Anterior cingulate cortex (tissue), 58 donors: ENCODE measurements around the gene MED13L.
"Not testable (repeated sequence)": the region's sequence is repeated elsewhere in the genome, so short reads cannot be mapped to it uniquely, and the experiment has no call there.

Experiments
- DNase-seq, 58 donors: peaks; one replicate each; lab custom pipeline; 2025; lab: John Stamatoyannopoulos, UW

MED13L gene

DNA sequence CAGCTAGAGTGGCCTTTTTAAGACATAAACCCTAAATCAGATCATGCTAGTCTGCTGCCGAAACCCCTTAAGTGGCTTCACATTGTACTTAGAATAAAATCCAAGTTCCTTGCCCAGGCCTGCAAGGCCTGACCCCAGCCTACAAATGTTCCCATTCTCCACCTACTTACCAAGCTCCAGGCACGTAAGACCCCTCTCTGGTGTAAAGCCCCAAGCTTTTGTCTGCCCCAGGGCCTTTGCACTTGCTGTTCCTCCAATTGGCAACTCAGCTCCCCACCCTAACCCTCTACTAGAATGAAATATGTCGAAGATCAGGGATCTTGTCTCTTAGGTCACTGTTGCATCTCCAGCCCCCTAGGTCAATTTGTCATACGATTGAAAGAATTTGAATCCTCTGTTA lies 27.1 kb upstream of the MED13L start:
- no peak for DNase-seq

DNA sequence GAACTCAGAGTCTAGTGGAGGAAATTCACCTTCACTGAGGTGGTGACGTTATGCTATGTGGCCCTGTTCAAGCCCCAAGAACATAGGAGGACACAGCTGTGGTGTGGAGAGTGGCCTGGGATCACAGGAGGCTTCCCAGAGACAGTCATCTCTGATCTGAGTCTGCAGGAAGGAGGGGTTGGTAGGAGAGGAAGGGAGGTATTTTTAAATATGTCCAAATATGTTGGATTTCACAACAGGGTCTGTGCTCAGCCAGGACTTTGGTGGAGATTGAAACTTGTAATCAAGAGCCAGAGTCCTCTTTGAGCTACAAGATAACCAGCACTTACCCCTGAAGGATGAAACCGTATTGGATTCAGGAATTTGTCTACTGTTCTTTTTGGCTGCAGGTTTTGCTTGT lies 26.4 kb upstream of the MED13L start:
- no peak for DNase-seq

- no peak for DNase-seq
These were observed 25.6 kb upstream of the MED13L start for GRCh38 chr12:116303066-116303465.

- DNase-seq = peak in 1 of 58 donors; percentile 1
These were observed 24.9 kb upstream of the MED13L start for GRCh38 chr12:116302166-116303058.

DNA sequence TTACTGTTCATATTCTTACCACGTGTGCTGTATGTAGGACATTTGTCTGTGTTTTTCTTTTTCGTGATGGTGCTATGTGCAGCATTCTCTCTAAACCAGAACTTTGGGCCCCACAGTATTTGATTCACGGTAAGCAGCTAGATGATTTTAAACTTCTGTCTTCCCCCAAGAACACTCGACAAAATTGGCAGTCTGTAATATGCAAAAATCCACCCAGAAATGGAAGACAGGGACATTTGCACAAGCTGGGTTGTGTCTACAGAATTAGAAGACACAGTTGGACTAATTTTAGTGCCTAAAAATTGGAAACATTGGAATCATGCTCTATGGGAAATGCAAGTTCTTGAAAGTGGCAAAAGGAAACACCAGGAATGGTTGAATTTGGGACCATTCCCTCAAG lies 24.1 kb upstream of the MED13L start:
- peak in 1 of 58 donors; percentile 28 for DNase-seq

- DNase-seq = no peak
These were observed 22.3 kb upstream of the MED13L start for GRCh38 chr12:116299665-116300328.

GRCh38 chr12:116299064-116299463 lies 21.6 kb upstream of the MED13L start:
- no peak for DNase-seq

DNA sequence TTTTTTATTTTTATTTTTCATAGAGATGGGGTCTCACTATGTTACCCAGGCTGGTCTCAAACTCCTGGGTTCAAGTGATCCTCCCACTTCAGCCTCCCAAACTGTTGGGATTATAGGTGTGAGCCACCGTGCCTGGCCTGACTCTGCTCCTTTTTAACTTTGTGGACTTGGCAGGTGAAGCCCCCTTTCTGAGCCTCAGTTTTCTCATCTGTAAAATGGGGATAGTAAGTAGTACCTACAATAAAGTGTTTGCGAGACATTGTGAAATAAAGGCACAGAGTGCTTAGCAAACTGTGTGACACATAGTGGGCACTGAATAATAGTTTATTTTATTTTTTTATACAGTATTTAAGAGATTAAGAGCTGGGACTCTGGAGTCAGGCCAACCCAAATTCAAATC lies 21.1 kb upstream of the MED13L start:
- no peak for DNase-seq

DNA sequence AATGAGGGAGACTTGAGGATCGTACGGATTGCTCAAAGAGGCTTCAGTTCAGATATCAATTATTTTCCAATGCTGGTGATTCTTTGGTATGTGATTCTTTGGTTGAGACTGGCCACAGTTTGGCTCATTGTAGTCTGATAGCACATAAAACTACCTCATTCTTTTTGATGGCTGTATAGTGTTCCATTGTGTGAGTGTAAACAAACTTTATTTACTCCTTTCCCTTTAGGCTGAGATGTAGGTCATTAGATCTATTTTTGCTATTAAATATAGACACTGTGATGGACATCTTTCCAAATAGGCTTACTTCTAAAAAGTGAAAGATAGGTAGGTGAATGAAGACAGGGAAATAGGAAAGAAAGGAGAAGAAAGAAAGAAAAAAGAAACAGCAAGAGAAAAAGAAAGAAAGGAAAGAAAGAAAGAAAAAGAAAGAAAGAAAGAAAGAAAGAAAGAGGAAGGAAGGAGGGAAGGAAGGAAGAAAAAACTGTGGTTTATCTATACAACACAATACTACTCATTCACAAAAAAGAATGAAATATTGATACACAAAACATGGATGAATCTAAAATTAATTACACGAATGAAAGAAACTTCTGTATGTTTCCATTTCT lies 19.8 kb upstream of the MED13L start:
- DNase-seq = no peak

- no peak for DNase-seq
These were observed 18.1 kb upstream of the MED13L start for GRCh38 chr12:116295327-116296263.

DNA sequence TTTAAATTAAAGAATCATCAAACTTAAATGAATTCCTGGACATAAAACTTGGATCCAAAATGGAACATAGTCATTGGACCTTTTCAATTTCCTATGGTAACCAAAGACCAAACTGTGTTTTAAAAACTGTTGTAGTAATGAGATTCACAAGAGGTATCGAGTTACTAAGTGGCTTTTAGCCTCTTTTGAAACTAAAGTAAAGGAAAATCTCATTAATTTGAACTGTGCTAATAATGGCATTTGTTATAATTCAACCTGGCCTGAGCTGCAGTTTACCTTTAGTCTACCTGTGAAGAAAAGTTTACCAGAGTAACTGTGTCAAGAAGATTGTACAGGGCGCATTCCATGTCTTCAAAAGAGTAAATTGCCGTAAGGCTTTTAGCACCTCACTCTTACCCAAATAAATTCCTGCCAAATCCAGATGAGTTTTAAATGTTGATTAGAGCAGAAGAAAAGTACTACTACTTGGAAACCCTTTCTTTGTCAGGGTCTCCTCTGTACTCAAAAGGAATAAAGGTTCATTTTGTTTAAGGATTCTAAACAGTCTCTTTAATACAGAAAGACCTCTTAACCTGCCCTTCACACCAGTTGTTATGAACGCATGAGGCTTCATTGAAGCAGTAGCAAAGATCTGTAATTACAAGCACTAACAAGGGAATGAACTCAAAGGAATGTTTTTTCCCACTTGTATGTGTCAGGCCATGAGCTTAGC lies 17.1 kb upstream of the MED13L start:
- no peak for DNase-seq

DNA sequence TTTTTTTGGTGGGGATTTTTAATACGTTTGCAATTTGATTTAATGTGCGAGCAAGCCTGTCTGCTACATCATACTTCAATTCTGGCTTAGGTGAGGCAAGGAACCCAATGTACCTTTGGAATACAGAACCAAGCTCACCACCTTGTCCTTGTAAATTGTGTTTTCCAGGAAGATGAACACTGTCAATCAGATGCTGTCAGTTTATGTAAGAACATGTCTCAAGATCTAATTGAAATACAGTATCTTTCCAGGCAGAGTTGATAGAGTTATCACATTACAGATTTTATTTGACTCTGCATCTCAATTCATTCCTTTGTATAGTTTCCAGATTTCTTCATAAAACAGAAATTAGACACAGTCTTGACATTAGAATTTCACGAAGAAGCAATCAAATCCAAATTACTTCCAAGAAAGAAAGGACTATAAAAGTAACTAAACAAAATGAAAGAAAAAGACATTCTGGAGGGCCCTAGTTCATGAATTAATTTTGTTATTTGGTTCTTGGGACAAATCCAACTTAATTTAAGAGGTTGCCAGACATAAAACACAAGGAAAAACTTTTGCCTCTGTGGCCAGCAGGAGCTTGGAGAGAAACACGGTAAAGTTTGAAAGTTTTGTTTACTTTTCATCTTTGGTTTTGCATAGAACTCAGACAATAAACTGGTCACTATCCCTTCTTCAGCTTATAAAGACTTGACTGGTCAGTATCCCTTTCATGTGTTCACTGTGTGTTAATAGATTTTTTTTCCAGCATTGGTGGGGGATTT lies 16.4 kb upstream of the MED13L start:
- no peak for DNase-seq

DNA sequence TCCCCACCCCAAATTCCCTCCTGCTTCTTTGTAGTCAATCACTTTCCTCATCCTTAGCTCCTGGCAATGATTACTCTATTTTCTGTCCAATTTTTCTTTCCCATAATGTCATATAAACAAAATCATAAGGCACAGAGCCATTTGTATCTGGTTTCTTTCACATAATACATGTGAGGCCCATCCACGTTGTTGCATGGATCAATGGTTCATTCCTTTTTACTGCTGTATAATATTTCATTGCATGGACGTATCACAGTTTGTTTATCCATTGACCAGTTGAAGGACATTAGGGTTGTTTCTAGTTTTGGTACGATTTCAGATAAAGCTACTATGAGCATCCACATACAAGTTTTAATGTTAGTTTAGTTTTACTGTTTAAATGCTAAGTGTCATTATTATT lies 13.7 kb upstream of the MED13L start:
- DNase-seq = no peak

DNA sequence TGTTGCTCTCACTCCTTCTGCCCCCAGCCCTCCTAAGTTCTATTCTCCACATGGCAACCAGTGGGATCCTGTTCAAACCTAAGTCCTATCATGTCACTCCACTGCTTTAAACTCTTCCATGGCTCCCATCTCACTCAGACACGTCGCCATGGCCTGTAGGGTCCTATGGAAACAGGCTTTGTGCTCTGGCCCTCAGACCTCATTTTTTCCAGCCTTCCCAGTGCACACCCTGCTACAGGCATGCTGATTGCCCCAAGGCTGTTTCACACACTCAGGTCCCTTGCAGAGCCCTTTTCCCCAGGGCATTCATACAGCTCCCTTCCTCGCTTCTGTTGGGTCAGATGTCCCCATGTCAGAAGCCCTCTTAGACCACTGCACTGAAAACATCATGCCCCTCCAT lies 11.2 kb upstream of the MED13L start:
- no peak for DNase-seq

DNA sequence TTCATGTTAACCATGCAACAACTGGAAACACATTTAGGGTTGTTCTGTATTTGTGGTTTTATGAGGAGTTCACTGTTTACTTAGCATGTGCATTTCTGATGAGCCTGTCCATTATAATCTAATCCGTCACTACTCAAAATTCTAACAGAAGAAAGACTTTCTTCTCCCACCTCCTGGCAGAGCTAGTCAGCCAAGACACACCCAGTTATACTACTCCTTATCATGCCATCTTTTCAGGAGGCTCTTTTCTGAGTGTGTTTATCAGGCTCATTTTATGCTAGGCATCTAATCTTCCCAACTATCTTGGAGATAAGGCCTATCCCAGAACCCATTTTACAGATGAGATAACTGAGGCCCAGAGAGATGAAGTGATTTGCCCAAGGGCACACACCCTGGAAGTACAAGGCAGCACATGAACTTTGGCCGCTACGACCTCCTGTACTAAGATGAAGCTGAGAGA lies 10.4 kb upstream of the MED13L start:
- DNase-seq = no peak

DNA sequence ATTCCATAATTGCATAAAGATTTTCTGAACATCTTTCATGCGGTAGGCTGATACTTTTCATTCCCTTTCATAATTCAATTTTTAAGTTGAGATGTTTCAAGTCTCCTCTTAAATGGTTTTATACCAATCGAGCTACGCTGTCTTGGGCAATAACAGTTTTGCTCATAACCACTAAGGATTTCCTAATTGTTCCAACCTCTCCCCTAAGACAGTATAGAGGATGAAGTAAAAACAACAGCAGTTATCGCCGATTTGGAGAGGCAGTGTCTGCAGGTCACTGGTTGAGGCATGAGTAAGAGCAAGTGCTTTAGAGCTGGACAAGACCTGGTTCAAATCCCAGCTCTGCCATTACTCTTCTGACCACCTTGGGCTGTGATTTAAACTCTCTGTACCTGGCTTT lies 6.9 kb upstream of the MED13L start:
- DNase-seq = no peak

- DNase-seq = not testable (repeated sequence)
These were observed 6.4 kb upstream of the MED13L start for GRCh38 chr12:116283881-116284280.

GRCh38 chr12:116282371-116283286 lies 5.1 kb upstream of the MED13L start:
- DNase-seq = no peak
